Stimulated activated CD8-positive, alpha-beta memory T cell treated with anti-CD3 and anti-CD28 coated beads, Interleukin-4, amount 100 ng/mL, for 48 hours (primary cell): ENCODE data around the gene NAV3.

Experiments
- DNase-seq: peaks from one replicate; pipeline ENCODE4 v3.0.0-alpha.2; 2020

NAV3 gene

DNA sequence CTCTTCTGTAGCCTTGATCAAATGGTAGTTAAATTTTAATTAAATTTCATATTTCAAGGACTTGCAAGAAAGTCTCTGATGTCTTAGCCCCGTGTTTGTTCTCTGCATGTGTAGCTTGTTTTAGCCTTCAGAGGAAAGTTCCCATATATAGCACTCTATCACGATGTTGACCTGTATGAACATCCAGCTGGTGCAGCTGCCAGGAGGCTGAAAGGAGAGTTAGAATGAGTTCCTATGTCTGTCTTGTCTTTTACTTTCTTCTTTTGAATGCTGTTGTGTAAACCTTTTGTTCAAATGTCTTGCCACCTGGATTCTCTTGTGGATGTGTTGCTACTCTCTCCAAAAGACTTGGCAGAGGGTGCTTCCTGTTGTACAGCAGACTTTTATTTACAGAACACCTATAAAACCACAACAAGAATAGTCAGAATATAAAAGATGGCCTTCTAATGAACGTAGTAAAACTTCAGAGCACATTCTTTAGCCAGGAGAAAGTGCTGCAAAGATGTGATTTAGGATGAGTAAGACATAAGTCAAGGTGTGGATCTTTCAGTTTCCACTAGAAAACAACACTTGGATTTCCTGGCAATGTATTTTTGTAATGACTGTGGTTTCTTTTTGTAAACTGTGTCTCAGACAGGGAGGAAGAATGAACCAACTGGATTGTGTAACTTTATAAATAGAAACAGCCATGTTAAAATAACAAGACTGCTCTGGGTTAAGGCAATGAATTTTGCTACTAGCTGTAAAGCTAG lies 17.2 kb downstream of the NAV3 start:
- no peak for DNase-seq

- no peak for DNase-seq
Observed at GRCh38 chr12:77850129-77850528, 19.4 kb downstream of the NAV3 start.

DNA sequence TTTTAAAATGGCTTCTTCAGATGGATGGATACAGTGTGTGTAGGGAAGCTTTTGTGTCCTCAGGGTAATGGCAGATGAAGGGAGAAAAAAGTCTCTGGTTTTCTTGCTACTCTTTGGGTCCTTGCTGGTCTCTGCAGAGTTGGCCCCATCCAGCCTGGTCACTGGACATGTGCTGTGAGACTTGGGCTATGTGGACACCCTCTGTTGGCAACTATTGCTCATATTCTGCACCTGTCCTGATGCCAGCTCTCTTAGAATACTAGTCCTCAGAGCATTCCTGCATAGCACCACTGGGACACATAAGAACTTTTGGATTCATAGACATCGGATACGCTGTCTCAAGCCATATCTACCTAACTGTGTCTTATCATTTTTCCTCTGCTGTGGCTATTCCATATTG lies 20.0 kb downstream of the NAV3 start:
- no peak for DNase-seq

DNA sequence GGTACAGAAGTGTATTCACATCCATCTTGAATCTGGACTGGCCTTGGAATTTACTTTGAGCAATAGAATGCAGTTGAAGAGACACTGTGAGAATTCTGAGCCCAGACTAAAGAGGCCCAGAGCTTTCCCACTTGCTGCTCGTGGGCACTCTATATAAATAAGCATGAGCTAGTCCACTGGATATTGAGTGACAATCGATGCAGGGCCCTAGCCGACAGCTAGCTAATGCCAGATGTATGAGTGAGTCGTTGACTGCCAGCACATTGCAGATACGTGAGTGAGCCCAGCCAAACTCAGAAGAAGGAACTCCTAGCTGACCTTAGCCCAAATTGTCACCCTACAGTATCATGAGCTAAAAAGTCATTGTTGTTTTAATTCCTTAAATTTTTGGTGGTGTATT lies 24.9 kb downstream of the NAV3 start:
- no peak for DNase-seq

GRCh38 chr12:77861317-77861716 lies 30.6 kb downstream of the NAV3 start:
- no peak for DNase-seq

DNA sequence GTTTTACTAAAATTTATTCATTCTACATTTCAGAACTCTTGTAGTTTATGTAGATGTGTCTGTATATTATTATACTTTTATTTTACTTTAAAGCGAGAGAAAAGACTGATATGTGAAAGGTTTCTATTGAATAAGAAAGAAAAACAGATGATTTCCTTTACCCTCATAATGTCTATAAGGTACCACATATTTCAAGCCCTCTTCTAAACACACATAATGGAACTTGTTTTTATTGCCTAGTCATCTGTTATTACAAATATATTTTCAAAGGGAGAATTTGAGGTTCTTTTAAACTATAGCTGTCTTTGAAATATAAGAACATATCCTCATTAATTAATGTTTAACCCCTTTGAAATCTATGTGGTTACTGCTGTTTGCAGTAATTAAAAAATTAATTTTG lies 34.5 kb downstream of the NAV3 start:
- no peak for DNase-seq

GRCh38 chr12:77878901-77879300 lies 48.2 kb downstream of the NAV3 start:
- DNase-seq: no peak

- no peak for DNase-seq
Observed at GRCh38 chr12:77882709-77883108, 52.0 kb downstream of the NAV3 start.

DNA sequence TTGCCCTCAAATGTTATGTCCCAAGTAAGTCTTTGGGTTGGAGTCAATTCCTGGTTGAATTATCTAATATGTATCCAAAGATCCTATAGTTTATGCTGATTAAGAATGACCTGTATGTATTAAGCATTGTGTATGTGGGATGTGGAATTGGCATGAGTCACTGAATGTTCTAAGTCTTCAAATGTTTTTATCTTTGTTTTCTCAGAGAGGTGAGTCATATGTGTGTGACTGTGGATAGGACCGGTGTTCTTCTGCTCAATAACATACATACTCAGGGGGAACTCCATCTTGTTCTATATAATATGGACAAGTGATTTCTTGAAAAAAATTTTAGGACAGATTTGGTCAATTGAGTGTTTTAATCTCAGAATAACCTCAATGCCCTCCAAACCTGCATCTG lies 57.9 kb downstream of the NAV3 start:
- no peak for DNase-seq

DNA sequence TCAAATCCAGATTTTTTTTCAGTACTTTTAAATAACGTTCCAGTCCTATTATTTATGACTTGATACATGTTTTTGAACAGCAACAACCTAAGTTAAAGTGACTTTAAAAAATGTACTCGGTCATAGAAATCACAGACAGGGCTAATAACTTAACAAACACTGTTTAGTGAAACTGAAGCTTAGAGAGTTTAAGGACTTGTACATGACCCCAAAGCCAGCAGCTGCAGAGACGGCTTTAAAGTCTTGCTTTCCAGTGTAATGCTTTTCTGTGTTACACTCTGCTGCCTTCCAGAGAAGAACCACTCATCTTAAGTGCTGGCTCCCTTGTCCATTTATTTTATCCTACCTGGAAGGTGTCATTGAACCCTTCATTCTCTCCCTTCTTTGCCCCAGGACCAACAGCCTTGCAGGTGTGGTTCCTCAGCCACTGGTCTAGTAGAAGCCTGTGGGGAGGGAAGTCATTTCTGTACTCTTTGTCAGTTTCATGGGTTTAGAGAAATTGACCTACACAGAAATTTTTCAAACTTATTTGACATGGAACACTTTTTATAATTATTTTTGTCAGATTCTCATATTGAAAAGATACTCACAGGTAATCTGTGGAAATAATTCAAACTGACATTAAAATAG lies 60.9 kb downstream of the NAV3 start:
- no peak for DNase-seq

DNA sequence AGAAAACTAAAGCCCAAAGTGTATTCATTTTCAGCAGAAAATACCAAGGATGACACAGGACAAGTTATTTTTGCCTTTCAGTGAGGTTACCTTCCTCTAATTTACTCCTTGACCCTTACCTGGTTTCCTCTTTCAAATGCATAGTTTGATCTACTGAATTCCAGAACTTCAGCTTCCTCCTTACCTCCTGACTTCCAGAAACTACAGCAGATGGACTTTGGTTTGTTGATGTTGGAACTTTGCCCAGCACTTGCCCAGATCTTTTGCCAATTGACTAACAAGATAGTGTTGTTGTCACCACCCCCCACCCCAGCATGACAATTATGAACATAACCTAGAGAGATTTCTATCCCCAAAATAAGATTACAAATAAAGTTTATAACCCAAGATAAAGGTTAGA lies 63.2 kb downstream of the NAV3 start:
- DNase-seq: no peak

DNA sequence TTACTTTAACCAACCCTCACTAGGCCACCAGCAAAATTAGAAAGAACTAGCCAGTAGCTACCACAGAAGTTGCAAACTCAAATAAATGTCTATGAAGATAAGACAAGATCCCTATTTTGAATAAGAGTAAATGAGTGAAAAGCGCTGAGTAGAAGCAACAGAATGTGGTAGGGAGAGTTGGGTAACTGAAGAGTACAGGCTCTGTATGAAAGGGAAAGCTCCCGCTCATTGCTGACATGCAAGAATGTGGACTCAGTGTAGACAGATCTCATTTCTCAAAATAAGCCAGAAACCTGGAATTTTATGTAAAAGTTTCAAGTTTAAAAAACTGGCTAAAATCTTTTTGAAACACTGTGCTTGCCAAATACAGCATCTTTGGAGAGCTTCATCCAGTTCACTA lies 63.9 kb downstream of the NAV3 start:
- DNase-seq: no peak

GRCh38 chr12:77895699-77896098 lies 65.0 kb downstream of the NAV3 start:
- no peak for DNase-seq

- no peak for DNase-seq
Observed at GRCh38 chr12:77907936-77908335, 77.2 kb downstream of the NAV3 start.

GRCh38 chr12:77914081-77914488 lies 83.4 kb downstream of the NAV3 start:
- DNase-seq: no peak

- no peak for DNase-seq
Observed at GRCh38 chr12:77915071-77915600, 84.4 kb downstream of the NAV3 start.

- DNase-seq: no peak
Observed at GRCh38 chr12:77916276-77916675, 85.6 kb downstream of the NAV3 start.

DNA sequence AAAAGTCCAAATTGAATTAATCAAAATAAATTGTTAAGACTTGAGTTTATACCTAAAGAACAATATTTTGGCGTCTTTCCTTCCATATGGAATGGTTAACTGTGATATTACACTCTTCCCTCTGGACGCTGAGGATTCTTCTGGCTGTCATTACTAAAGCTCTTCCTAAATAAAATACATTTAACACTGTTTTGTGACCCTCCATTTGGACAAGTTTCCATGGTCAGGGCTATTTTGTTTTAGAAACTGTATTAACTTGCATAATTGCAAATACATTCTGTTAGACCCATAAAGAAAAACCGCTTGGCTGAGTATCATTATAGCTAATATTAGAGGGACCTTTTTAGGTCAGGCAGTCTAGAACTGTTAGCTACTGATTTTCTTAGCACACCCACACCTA lies 87.4 kb downstream of the NAV3 start:
- DNase-seq: no peak

DNA sequence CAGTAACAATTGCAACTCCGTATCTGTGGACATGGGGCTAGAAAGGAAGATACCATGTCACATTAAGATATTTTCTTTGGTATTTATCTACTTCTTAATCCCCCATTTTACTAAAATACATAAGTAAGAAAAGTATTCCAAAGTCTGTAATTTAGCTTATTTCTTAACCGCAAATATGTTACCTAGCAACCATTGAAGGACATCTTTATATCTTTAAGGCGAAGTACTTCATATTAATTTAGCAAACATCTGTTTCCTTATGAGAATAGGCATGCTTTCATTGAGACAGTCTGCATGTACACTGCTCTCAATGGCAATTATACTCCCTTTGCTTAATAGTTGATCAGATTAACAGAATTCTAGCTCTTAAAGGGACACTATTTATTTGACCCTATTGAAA lies 88.8 kb downstream of the NAV3 start:
- no peak for DNase-seq

GRCh38 chr12:77923882-77924281 lies 93.2 kb downstream of the NAV3 start:
- DNase-seq: no peak

DNA sequence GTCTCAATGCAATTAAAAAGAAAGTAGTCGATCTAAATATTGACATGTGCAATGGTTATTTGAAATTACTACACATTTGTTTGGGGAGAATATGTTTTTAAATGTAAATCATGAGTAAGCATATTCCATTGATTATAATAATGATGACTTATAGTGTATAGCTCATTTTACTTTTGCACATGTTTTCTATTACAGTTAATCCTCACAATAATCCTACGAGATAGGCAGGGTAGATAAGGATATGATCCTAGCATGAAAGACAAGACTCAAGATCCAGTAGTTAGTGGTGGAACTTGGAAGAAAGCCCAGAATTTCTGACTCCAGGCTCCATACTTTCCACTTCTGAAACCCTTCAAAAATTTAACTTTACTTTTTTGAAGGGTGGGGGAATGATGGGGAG lies 94.0 kb downstream of the NAV3 start:
- no peak for DNase-seq

GRCh38 chr12:77925536-77926108 lies 94.9 kb downstream of the NAV3 start:
- peak; percentile 23 for DNase-seq

GRCh38 chr12:77928078-77928477 lies 97.4 kb downstream of the NAV3 start:
- no peak for DNase-seq

GRCh38 chr12:77932216-77932615 lies 101.5 kb downstream of the NAV3 start:
- DNase-seq: no peak
